ENCODE results near the gene PMM1.

- TF ChIP-seq, protein P1, sequence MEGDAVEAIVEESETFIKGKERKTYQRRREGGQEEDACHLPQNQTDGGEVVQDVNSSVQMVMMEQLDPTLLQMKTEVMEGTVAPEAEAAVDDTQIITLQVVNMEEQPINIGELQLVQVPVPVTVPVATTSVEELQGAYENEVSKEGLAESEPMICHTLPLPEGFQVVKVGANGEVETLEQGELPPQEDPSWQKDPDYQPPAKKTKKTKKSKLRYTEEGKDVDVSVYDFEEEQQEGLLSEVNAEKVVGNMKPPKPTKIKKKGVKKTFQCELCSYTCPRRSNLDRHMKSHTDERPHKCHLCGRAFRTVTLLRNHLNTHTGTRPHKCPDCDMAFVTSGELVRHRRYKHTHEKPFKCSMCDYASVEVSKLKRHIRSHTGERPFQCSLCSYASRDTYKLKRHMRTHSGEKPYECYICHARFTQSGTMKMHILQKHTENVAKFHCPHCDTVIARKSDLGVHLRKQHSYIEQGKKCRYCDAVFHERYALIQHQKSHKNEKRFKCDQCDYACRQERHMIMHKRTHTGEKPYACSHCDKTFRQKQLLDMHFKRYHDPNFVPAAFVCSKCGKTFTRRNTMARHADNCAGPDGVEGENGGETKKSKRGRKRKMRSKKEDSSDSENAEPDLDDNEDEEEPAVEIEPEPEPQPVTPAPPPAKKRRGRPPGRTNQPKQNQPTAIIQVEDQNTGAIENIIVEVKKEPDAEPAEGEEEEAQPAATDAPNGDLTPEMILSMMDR (IDR thresholded peaks at IDR 0.05), result no peak
- TF ChIP-seq POLR2A (IDR thresholded peaks at IDR 0.05), result no peak
Measured at GRCh38 chr22:41598891-41599635, 9.4 kb upstream of the PMM1 start.

Measured in uterus (tissue), 2 donors.